H1 (cell line): ENCODE results near the gene STXBP5. TPM values are rescaled to one million over a fixed set of nuclear protein-coding genes. Genes with fewer than 3 reads are reported as not detected.

Experiments
- BRCA1 ChIP-seq: IDR thresholded peaks from 2 replicates; pipeline ENCODE4 v1.6.1; 2012; ENCODE audit warnings: low read depth, low read length, improper control_type of control experiment
- HDAC2 ChIP-seq, 2 experiments: fragments of 300-600 bp in 1 of 2; sonication (generic) in 1 of 2; IDR thresholded peaks; 2 replicates each; pipeline ENCODE4 v1.6.1; 2011 to 2012; ENCODE audit warnings: low read depth in 2 of 2, low read length in 2 of 2, mild to moderate bottlenecking in 2 of 2, moderate library complexity in 2 of 2, borderline replicate concordance in 1 of 2, inconsistent platforms in 1 of 2
- polyA plus RNA-seq, 7 experiments: library from polyadenylated mRNA; depleted of rRNA in 3 of 7; stranded (reverse) in 5 of 7; unstranded in 2 of 7; fragments of >200 nt in 5 of 7; fragments of 200-250 nt in 2 of 7; gene quantifications; 1 replicate in 5 of 7; 2 replicates in 1 of 7; 4 replicates in 1 of 7; pipeline versions ENCODE4 v1.2.1 to v1.2.3, GENCODE V29; 2011 to 2013; ENCODE audit warnings: missing spikeins in 2 of 7, mixed read lengths in 2 of 7
- total RNA-seq: library from RNA; stranded (reverse); fragmentation: NEBNext Ultra II Directional; extraction: Animal tissue kit (Norgen Biotek cat#: 25700); gene quantifications from 2 replicates; pipeline ENCODE4 v1.2.1, GENCODE V29; 2021

STXBP5 gene
- total and polyA plus RNA-seq, 2 of the 8 experiments (the other 6 are each of a cell fraction or from before 2014, with no cell fraction given), result 2.7 to 10.8 TPM

GRCh38 chr6:147207351-147207750 lies 3.1 kb downstream of the STXBP5 start (continued):
- no peak for TF ChIP-seq BRCA1
- no peak for TF ChIP-seq HDAC2 (IDR thresholded peaks at IDR 0.05; ENCODE audit: borderline replicate concordance in 1 of 2, low read depth in 2 of 2, low read length in 2 of 2)
